ENCODE results near the gene IQCF2. TPM values are rescaled to one million over a fixed set of nuclear protein-coding genes. Genes with fewer than 3 reads are reported as not detected.

IQCF2 gene
- not detected in 2 replicates for total RNA-seq (2021)
- Bru-seq, nascent RNA: not detected
- BruChase-seq, experiment 1, labeled RNA remaining after a 2-hour chase: not detected
- not detected for BruChase-seq, experiment 2, labeled RNA remaining after a 6-hour chase
- long read RNA-seq: 0 reads

DNA sequence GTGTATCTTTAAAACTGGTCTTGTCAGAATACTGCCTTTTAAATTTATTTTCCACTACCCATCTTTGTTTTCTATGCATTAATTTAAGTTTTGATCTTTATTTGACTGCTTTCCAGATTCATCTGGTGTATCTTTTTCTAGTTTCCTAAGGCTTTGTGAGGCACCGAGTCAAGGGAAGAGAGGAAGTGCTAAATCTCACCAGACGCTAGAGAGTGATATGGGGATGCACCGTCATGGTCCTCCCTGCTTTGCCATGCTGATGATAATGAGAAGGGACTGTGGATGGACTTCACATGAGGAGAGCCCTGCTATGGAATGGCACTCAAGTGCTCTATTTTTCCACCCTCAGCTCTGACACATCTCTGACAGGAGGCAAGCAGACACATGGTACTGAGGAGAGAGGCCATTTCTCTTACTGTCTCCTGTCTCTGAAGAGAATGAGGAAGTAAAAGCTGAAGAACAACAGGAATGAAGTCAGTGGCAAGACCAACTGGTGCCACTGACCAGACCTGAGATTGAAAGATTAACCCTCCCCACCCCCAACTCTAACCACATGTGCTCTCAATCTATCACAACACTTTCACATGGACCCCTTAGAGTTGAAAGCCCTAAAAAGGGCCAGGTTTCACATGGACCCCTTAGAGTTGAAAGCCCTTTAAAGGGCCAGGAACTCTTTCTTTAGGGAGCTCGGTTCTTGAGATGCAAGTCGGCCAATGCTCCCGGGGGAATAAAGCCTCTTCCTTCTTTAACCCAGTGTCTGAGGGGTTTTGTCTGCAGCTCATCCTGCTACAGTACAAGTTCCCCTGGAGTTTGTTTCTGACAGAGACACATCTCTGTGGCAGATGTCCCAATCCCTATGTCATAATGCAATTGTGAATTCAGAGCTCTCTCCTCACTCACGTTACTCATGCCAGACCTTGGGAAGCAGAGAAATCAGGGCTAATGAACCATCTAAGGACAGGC lies at the start of gene IQCF2:
IQCF2 (plus strand) TSS at position 913 of the 963 bp plus-strand sequence. CDS start 52 bp downstream, outside the sequence.
- no TSS peak for BruUV-seq (replicated peaks)
- ChIA-PET POLR2A (ENCODE audit: low non-redundant PET) (no interaction called here), CTCF (no interaction called here)
- Histone ChIP-seq H3K27ac (ENCODE audit: low read depth, low read length, poor library complexity, severe bottlenecking) (no peak within 1 kb of the TSS), H3K9me3 (ENCODE audit: low read depth, low read length, poor library complexity, severe bottlenecking) (no peaks in the 10 kb centered on the region), H3K27me3 (replicated peaks; ENCODE audit: insufficient read depth, low read depth, low read length, poor library complexity) (no peaks in the 10 kb centered on the region), H3K4me1 (ENCODE audit: insufficient read depth, low read length, poor library complexity, severe bottlenecking) (no peaks in the 10 kb centered on the region), H3K36me3 (ENCODE audit: insufficient read depth, low read length, poor library complexity, severe bottlenecking) (no peaks in the 10 kb centered on the region), H3K4me3 (ENCODE audit: low read depth, low read length, poor library complexity, severe bottlenecking) (no peak within 1 kb of the TSS)
- TF ChIP-seq, protein P1, sequence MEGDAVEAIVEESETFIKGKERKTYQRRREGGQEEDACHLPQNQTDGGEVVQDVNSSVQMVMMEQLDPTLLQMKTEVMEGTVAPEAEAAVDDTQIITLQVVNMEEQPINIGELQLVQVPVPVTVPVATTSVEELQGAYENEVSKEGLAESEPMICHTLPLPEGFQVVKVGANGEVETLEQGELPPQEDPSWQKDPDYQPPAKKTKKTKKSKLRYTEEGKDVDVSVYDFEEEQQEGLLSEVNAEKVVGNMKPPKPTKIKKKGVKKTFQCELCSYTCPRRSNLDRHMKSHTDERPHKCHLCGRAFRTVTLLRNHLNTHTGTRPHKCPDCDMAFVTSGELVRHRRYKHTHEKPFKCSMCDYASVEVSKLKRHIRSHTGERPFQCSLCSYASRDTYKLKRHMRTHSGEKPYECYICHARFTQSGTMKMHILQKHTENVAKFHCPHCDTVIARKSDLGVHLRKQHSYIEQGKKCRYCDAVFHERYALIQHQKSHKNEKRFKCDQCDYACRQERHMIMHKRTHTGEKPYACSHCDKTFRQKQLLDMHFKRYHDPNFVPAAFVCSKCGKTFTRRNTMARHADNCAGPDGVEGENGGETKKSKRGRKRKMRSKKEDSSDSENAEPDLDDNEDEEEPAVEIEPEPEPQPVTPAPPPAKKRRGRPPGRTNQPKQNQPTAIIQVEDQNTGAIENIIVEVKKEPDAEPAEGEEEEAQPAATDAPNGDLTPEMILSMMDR (conservative IDR thresholded peaks at IDR 0.05; ENCODE audit: low read depth, low read length): no peak
- intact Hi-C loops (cut with micrococcal nuclease; ENCODE audit: unreplicated experiment): no loop called here
- no peak for DNase-seq (ENCODE audit: low spot score)

DNA sequence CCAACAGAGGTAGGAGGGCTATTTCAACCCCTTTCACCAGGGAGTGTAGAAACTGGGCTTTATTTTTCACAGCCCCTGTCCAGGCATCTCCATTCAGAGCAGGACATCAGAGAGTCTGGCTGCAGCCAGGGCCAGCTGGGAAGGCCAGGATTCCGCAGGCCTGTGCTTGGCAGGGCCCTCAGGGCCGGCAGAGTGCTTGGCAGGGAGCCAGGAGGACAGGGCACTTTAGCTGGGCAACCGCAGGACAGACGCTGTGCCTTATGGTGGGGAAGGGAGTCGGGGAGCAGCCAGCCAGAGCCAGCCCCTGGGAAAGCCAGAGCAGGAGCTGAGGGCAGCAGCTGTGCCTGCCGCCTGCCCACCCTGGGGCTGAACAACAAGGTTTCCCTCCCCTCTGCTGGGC lies 47.9 kb upstream of the IQCF2 start:
- no peak for DNase-seq (ENCODE audit: low spot score)
- no TSS peak for BruUV-seq (replicated peaks)
- Histone ChIP-seq H3K36me3 (ENCODE audit: insufficient read depth, low read length, poor library complexity, severe bottlenecking) (no peaks in the 10 kb centered on the region), H3K4me1 (ENCODE audit: insufficient read depth, low read length, poor library complexity, severe bottlenecking) (no peaks in the 10 kb centered on the region), H3K27me3 (replicated peaks; ENCODE audit: insufficient read depth, low read depth, low read length, poor library complexity) (no peaks in the 10 kb centered on the region), H3K9me3 (ENCODE audit: low read depth, low read length, poor library complexity, severe bottlenecking) (no peaks in the 10 kb centered on the region), H3K4me3 (ENCODE audit: low read depth, low read length, poor library complexity, severe bottlenecking) (no peak overlapping the region), H3K27ac (ENCODE audit: low read depth, low read length, poor library complexity, severe bottlenecking) (no peak overlapping the region)
- CTCF ChIA-PET: no interaction called here
- POLR2A ChIA-PET (ENCODE audit: low non-redundant PET): no interaction called here
- intact Hi-C loops (cut with micrococcal nuclease; ENCODE audit: unreplicated experiment): no loop called here
- no peak for TF ChIP-seq EZH2 (IDR thresholded peaks at IDR 0.05; ENCODE audit: borderline replicate concordance, low read depth, low read length, poor library complexity, severe bottlenecking)
- TF ChIP-seq, protein P1 (conservative IDR thresholded peaks at IDR 0.05; ENCODE audit: low read depth, low read length): no peak

DNA sequence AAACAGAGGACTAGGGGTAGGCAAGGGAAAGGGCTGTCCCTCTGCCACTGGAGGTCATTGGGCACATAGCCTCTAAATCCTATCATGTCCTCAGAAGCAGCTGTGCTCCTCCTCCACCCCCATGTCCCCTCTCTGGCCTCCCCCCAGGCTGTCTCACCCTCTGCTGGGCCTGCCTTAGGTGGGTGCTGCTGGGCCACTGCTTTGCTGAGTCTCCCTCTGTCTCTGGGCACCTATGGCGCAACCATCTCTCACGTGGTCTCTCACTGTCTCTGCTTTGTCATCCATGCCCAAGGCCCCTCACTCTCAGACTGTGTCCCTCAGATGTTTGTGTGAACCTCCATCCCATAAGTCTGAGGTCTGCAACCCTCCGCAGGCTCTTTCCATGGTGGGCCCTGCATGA lies 47.4 kb upstream of the IQCF2 start:
- no peaks in the 10 kb centered on the region for H3K36me3 ChIP-seq (ENCODE audit: insufficient read depth, low read length, poor library complexity, severe bottlenecking)
- POLR2A ChIA-PET (ENCODE audit: low non-redundant PET): no interaction called here
- intact Hi-C loops (cut with micrococcal nuclease; ENCODE audit: unreplicated experiment): no loop called here
- H3K9me3 ChIP-seq (ENCODE audit: low read depth, low read length, poor library complexity, severe bottlenecking): no peaks in the 10 kb centered on the region
- no peak overlapping the region for H3K27ac ChIP-seq (ENCODE audit: low read depth, low read length, poor library complexity, severe bottlenecking)
- TF ChIP-seq EZH2 (IDR thresholded peaks at IDR 0.05; ENCODE audit: borderline replicate concordance, low read depth, low read length, poor library complexity, severe bottlenecking): no peak
- TF ChIP-seq, protein P1 (conservative IDR thresholded peaks at IDR 0.05; ENCODE audit: low read depth, low read length): no peak
- no peak for DNase-seq (ENCODE audit: low spot score)
- H3K4me1 ChIP-seq (ENCODE audit: insufficient read depth, low read length, poor library complexity, severe bottlenecking): no peaks in the 10 kb centered on the region
- no peak overlapping the region for H3K4me3 ChIP-seq (ENCODE audit: low read depth, low read length, poor library complexity, severe bottlenecking)
- CTCF ChIA-PET: no interaction called here
- no TSS peak for BruUV-seq (replicated peaks)
- no peaks in the 10 kb centered on the region for H3K27me3 ChIP-seq (replicated peaks; ENCODE audit: insufficient read depth, low read depth, low read length, poor library complexity)
